NCI-H526 treated with DMSO at 0.1 percent for 48 hours (cell line): Measurements from ENCODE around the gene PDE10A.

Source experiments
- DNase-seq: peaks from one replicate; lab custom pipeline; 2025; lab: John Stamatoyannopoulos, UW

The PDE10A gene

GRCh38 chr6:165678429-165678828, 15.4 kb upstream of the PDE10A start:
- no peak for DNase-seq

- DNase-seq, result no peak
These were observed 14.1 kb upstream of the PDE10A start for GRCh38 chr6:165677091-165677490.

GRCh38 chr6:165676435-165677068, 13.5 kb upstream of the PDE10A start:
- no peak for DNase-seq

- no peak for DNase-seq
These were observed 12.1 kb upstream of the PDE10A start for GRCh38 chr6:165675120-165675519.

- DNase-seq, result no peak
These were observed 11.4 kb upstream of the PDE10A start for GRCh38 chr6:165674155-165675029.

GRCh38 chr6:165671222-165671768, 8.3 kb upstream of the PDE10A start:
- no peak for DNase-seq

- no peak for DNase-seq
These were observed 5.9 kb upstream of the PDE10A start for GRCh38 chr6:165668951-165669350.

GRCh38 chr6:165665384-165665672, 2.3 kb upstream of the PDE10A start:
- no peak for DNase-seq

- DNase-seq, result no peak
These were observed 1.7 kb upstream of the PDE10A start for GRCh38 chr6:165664559-165665383.

- no peak for DNase-seq
These were observed 906 bp upstream of the PDE10A start for GRCh38 chr6:165663736-165664558.

GRCh38 chr6:165663377-165663735, 315 bp upstream of the PDE10A start:
- DNase-seq, result no peak

- no peak for DNase-seq
These were observed 846 bp downstream of the PDE10A start for GRCh38 chr6:165662041-165662748.

GRCh38 chr6:165661664-165662025, 1.4 kb downstream of the PDE10A start:
- DNase-seq, result no peak

GRCh38 chr6:165660857-165661663, 2.0 kb downstream of the PDE10A start:
- DNase-seq, result no peak

- DNase-seq, result no peak
These were observed 2.8 kb downstream of the PDE10A start for GRCh38 chr6:165659945-165660856.

- no peak for DNase-seq
These were observed 4.5 kb downstream of the PDE10A start for GRCh38 chr6:165658395-165659058.

GRCh38 chr6:165657325-165657680, 5.7 kb downstream of the PDE10A start:
- DNase-seq, result no peak

- no peak for DNase-seq
These were observed 6.3 kb downstream of the PDE10A start for GRCh38 chr6:165656581-165657324.
